ENCODE measurements around the gene F12.

The F12 gene

DNA sequence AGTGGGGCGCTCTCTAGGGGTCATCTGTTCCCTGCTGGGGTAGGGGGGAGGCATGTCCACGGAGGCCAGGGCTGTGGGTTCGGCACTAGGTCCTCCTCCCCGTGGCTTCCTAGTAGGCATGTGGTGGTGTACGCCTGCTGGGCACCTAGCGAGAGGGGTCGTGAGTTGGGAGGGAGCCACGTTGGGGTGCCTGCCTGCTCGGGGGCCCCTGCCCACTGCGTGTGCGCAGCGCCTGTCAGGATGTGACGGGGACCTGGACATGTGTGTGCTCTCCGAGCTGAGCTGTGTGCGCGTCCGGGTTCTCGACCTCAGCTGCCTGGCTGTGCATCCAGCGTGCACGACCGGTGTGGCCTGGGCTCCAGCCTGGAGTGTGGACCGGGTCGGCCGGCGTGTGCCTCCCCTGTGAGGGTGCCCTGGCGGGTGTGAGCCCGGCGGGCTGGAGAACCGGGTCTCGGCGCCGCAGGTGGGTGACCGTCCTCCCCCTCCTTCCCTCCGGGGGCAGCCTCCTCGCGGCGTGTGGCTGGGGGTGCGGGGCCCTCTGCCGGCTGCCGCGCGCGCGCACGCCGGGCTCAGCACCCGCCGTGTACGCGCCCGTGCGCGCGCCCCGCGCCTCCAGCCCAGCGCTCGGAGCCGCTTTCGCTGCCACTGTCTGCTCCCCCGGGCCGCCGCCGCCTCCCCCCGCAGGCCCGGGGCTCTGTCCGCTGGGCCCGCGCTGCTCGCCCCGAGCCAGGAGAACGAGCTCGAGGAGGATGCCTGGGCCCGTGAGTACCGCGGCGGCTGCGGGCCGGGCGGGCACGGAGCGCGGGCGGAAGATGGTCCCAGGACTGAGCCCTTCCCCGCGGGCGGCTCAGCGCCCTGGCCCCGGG lies 37.1 kb upstream of the F12 start, which contains the start of gene PRR7:
TSS of gene PRR7 (plus strand) at position 615 of the 866 bp plus-strand sequence. CDS start 8,254 bp downstream, outside the sequence.
- peak; percentile 48 for DNase-seq (ENCODE audit: low read depth)

DNA sequence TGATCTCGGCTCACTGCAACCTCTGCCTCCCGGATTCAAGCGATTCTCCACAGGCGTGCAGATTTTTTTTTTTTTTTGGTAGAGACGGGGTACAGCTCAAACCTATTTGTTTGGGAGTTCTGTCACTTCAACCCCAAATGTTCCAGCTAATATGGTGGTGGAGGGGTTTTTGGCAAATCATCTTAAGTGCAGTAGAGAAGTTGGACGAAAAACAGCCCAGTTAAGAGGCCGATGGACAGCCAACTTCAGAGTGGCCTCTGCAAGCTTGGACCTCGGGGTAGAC lies 36.5 kb upstream of the F12 start:
- DNase-seq (ENCODE audit: low read depth): no peak

DNA sequence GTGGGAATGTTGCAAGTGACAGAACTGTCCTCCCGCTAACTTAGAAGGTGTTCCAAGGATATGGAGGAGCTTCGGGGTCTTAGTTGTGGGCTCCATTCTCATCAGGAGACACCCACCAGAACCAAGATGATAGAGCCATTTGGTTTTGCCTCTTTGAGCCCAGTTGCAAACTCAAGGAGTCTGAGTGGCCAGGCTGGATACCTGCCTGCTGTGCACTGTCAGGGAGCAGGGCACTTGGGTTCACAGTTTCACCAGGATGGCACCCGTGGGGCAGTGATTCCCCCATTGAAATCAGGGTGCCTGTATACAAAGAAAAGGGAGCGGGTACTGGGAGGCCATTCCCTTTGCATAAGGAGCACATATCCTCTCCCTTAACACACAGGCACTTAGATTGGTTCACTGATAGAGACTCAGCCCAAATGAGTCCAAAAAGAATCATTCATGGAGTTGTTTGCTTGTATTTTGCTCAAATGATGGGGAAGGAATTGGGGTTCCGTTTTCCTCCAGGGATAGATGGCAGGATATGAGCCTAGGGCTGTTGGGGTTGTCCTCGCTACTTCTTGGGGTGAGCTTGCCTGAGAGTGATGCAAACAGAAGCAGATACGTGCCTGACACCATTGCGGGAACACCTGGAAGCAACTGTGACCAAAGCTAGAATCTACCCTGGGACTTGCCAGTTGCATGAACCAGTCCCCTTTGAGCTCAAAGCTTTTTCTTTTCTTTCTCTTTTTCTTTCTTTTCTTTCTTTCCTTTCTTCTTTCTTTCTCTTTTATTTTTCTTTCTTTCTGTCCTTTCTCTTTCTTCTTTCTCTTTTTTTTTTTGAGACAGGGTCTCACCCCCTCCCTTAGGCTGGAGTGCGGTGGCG lies 35.9 kb upstream of the F12 start:
- DNase-seq (ENCODE audit: low read depth): no peak

DNA sequence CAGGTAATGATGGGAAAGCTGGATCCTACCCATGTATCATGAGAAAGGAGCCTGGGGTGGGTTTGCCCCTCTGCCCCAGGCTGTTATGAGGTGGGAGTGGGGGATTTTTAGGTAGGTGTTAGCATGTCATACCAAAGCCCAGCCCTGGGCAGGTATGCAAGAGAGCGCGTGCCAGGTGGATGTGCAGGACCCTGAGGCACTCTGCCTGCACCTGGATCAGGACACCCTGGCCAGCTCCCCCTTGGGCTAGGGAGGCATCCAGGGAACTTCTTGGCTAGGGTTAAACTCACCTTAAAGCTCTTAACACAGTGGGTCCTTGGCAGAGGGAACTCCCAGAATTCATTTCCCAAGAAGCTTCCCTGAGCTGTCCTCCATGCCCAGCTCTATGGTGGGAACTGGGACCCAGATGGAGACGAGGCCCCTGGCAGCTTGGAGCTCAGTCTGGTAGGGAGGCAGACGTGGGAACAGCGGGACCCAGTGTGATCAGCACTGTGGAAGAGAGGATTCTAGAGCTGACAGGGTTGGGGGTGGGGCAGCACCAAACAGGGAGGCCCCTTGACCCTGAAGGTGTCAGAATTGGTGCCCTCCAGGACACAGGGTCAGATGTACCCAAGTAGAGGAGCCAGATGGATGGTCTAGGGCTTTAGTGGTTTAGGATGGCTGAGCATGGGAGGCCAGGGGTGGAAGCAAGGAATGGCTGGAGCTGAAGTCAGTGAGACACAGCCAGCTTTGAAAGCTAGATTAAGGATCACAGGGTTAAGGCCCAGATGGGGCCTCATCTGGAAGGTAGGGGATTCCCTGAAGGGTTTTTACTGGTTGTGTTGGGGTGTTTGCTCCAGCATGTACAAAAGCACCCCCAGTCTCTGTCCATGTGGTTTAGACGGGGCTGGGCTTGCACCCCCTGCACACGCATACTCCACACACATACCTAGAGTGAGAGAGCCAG lies 35.0 kb upstream of the F12 start:
- DNase-seq (ENCODE audit: low read depth): no peak

DNA sequence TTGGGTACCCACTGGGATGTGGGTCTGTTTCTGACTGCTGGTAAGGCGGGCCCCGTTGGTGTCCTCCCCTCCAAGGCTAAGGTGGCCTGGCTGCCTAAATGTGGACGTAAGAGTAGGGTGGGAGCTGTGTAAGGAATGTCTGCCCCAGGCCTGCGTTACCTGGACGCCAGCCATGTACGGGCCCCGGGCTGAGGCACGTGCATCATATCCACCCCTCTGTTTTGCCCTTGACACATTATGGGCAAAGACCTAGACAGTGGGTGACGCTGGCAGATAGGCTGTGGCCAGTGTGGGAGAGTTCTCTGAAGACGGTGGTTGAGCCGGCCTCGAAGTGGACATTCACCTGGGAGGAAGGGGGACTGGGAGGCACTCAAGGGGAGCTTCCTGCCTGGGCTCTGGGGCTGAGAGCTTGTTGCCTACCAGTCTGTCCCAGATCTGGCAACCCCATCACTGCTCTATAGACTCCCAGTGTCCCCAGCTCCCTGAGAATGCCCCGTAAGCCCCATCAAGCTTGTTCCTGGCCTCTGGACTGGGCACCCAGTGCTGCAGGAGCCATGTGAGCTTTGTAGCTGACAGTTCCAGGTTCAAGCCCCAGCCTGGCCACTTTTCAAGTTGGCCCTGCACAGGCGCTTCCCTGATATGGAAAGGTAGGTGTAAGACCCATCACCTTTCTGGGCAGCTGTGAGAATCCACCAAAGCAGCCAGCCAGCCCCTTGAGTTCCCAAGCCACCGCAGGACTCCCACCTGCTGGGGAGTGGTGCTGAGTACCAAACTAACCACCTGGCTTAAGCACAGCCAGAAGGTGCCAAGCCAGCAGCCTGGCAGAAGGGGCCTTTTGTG lies 34.0 kb upstream of the F12 start:
- no peak for DNase-seq (ENCODE audit: low read depth)

DNA sequence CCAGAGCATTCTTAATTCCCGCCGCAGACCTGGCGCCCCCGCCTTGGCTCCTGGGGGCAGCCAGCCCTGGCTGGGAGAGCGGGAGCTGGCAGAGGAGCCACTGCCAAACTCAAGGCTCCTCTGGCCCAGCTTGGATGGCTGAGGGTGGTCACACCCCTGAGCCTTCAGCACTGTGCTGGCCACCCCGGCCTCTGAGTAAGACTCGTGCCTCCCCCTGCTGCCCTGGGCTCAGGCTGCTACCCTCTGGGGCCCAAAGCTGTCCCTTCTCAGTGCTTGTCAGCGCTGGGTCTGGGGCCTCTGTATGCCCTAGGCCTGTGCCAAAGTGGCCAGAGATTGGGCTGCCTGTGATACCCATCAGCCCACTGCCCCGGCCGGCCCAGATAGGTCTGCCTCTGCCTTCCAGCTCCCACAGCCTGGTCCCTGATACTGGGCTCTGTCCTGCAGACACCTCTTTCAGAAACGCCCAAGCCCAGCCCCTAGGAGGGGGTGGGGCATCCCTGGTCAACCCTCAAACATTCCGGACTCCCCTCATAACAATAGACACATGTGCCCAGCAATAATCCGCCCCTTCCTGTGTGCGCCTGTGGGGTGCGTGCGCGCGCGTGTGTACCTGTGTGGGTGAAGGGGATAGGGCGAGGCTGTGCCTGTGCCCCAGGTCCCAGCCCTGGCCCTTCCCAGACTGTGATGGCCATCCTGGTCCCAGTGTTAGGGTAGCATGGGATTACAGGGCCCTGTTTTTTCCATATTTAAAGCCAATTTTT lies 32.9 kb upstream of the F12 start:
- no peak for DNase-seq (ENCODE audit: low read depth)

DNA sequence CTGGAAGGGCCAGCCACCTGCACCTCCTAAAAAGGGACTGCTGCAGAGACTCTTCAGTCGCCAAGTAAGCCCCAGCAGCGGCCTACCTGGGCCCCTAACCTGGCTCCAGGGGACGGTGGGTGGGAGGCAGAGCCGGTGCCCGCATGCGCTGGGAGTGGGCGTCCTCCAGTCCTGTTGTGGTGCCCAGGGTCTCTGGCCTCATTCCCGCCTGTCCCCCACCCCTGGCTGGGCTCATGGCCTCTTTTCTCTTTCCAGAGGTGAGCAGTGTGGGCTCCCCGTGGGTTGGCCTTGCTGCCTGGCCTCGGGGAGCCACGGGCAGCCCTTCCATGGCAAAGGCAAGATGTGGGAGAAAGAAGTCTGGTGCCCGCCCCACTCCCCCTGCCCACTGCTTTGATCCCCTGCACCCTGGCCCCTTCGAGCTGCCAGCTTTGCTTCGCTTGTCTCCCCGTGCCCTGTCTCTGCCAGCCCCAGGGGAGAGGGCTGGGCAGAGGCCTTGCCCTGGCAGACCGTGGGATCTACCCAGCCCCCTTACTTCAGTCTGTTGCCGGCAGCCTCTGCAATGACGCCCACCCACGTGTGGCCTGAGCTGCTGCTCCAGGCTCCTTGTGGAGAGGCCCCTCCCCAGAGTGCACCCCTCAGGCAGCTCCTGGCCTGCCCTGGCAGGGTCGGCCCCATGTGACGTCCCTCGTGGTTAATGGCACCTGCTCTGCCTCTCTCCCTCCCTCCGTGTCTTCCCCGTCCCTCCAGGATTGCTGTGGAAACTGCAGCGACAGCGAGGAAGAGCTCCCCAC lies 31.8 kb upstream of the F12 start:
- DNase-seq (ENCODE audit: low read depth): no peak

DNA sequence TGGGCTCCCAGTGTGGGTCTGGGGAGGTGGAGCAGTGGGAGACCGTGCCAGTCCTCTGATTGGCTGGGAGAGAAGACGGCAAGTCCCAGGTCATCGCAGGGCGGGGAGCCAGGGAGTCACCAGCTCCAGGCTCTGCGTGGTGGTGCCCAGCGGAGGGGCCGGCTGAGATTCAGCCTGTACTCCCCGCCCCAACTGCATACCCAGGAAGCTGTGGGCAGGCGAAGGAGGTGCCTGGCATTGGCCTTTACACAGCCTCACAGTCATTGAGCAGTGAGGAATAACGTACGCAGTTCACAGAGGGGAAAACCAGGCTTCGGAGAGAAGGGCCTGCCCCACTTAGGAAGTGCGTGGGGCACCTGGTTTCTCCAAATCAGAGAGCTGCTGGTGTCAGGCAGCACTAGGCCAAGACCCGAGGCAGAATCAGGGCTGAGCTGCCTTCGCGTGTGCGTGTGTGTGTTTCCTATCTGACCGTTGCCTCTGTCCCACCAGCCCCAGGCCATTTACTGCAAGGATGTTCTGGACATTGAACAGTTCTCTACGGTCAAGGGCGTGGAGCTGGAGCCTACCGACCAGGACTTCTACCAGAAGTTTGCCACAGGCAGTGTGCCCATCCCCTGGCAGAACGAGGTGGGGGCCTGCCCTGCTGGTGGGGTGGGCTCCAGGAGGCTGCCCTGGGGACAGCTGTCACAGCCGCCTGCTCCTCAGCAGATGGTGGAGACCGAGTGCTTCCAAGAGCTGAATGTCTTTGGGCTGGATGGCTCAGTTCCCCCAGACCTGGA lies 31.0 kb upstream of the F12 start:
- no peak for DNase-seq (ENCODE audit: low read depth)

DNA sequence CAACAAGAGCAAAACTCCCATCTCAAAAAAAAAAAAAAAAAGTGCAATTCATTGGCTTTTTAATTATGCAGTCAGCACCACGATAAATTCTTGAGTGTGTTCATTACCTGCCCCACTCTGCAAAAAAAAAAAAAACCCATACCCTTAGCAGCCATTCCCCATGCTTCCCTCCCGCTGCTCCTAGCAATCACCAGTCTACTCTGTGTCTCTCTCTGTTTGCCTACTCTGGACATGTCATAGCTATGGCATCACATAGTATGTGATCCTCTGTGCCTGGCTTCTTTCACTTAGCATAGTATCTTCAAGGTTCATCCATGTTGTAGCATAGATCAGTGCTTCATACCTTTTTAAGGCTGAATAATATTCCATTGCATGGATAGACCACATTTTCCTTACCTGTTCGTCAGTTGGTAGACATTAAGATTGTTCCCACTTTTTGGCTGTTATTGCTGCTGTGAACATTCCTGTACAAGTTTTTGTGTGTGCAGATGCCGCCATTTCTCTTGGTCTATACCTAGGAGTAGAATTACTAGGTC lies 30.2 kb upstream of the F12 start:
- no peak for DNase-seq (ENCODE audit: low read depth)

DNA sequence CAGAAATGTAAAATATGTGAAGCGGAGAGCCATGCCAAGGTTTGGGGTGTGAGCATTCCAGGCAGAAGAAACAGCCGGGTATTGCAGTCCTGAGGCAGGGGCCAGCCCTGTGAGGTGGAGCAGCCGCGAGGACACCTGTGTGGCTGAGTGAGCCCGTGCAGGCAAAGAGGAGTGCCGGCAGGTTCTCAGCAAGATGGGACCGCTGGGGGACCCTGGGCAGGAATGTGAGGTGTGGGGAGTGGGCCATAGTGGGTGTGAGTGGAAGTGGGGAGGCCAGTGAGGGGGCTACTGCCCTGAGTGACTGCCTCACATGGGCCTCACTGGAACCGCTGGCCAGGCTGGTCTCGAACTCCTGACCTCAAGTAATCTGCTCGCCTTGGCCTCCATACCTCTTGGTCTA lies 29.1 kb upstream of the F12 start:
- DNase-seq (ENCODE audit: low read depth): no peak

DNA sequence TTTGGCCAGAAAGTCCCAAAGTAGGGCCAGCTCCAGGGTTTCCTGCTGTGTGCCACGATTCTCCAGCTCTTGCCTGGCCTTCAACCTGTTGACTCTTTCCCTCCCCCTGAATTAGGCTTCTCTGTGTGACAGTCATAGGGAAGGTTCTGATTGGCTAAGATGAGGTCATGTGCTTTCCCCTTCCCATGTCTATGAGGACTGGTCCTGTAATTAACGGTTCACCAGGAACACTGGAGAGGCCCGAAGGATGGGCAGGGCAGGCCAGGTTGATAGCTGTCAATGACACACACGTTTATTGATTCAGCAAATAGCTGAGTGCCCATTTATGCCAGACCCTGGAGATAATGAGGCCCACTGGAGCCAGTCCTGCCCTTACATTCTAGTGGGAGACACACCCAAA lies 28.3 kb upstream of the F12 start:
- DNase-seq (ENCODE audit: low read depth): no peak

DNA sequence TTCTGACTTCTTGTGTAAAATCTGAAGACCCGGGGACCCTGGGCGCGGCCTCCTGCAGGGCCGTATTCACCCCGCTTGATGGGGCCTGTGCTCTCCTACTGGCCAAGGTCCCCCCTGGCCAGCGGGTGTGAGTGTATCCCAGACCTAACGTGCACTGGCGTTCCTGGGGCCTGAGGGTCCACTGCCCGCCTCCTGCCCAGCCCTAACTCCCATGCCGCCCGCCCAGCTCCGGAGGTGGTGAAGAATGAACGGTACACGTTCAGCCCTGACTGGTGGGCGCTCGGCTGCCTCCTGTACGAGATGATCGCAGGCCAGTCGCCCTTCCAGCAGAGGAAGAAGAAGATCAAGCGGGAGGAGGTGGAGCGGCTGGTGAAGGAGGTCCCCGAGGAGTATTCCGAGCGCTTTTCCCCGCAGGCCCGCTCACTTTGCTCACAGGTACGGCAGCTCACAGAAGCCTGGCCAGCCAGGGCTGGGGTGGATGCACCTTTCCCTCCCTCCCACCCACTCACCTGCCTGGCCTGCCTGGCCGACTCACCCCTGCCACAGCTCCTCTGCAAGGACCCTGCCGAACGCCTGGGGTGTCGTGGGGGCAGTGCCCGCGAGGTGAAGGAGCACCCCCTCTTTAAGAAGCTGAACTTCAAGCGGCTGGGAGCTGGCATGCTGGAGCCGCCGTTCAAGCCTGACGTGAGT lies 26.6 kb upstream of the F12 start:
- DNase-seq (ENCODE audit: low read depth): no peak

DNA sequence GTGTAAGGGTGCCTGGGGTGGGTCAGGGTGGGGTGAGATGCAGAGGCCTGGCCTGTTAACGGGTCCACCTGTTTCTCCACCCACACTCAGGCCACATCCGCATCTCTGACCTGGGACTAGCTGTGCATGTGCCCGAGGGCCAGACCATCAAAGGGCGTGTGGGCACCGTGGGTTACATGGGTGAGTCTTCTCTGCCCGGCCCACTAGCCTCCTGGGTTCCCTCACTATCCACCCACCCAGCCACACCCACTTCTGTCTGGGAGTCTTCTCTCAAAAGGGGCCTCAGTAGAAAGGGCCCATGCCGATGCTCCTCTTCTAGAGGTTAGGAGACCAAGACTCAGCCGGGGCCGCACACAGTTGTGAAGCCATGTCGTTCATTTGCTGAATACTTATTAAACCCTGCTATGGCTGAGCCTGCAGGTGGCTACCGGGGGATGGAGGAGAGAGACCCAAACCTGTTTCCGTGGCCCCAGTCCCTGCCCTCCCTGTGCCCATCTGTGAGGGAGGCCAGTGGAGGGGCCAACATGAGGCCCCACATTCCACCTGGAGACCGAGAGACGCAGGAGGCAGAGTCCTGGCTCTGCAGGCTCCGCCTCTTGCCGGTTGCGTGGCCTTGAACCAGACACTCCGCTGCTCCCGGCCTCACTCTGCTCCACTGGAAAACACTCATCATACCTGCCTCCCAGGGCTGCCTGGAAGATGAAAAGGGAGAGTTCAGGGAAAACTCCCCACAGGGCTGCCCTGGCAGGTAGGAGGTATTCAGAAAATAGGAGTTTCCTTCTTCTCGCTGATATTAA lies 25.8 kb upstream of the F12 start:
- no peak for DNase-seq (ENCODE audit: low read depth)

DNA sequence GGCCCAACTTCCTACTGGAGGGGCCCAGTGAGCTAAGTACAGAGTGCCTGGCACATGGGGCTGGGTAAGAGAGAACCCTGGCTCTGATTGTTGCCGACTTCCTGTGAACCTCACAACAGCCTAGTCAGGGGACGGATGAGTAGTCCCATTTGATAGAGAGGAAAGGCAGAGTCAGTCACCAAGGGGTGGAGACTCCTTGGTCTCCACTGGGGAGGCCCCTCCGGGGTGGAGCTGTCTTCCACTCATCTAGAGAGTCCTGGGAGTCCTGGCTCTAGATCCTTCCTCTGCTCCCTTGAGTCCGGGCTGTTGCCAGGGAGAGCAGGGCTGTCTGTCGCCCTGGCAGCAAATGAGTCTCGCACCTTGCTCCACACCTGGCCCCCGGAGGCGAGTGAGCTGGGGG lies 25.1 kb upstream of the F12 start:
- no peak for DNase-seq (ENCODE audit: low read depth)

DNA sequence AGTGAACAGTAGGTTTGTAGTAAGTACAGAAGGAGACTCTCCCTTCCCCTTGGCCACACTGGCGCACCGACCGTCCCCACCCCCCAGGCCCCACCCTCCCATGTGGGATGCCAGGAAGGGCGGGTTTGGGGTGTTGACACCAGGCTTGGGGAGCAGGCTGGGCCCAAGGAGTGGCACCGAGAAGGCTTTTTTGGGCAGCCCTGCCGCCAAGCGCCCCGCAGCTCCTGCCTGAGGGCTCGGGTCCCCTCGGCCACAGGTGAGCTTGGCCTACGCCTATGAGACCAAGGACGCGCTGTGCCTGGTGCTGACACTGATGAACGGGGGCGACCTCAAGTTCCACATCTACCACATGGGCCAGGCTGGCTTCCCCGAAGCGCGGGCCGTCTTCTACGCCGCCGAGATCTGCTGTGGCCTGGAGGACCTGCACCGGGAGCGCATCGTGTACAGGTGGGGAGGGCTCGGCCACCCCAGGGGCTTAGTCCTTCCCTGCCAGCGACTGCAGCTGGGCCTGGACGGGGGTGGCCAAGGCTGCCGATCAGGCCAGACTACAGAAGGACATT lies 24.4 kb upstream of the F12 start:
- DNase-seq (ENCODE audit: low read depth): no peak

DNA sequence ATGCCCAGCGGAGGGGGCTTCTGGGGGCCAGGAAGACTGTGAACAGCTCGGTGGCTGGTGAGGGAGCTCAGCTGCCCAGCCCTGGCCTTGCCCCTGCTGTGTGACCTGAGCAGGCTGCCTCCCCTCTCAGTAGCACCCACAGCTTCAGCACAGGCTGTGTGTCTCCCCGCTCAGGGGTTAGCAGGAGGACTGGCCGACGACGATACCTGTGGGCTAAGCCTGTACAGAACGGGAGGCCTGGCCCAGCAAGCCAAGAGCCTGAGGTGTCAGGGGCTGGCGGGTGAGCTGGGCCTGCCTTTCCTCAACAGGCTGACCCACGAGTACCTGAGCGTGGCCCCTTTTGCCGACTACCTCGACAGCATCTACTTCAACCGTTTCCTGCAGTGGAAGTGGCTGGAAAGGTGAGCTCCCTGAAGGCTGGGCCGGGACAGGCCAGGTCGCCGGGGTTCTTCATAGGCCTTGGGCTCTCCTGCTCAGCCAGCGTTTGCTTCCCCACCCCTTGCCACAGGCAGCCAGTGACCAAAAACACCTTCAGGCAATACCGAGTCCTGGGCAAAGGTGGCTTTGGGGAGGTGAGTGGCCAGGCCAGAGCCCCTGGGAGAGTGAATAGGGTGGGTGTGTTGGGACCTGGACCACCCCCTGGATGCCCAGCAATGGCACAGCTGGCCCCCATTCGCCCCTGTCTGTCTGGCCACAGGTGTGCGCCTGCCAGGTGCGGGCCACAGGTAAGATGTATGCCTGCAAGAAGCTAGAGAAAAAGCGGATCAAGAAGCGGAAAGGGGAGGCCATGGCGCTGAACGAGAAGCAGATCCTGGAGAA lies 23.7 kb upstream of the F12 start:
- DNase-seq (ENCODE audit: low read depth): no peak

All from stimulated activated CD8-positive, alpha-beta memory T cell treated with anti-CD3 and anti-CD28 coated beads, Interleukin-7, amount 100 ng/mL, for 24 hours (primary cell).